Measurements from ENCODE around the gene PCID2.
"Not testable (repeated sequence)": the region's sequence is repeated elsewhere in the genome, so short reads cannot be mapped to it uniquely, and the experiment has no call there.

PCID2 gene

DNA sequence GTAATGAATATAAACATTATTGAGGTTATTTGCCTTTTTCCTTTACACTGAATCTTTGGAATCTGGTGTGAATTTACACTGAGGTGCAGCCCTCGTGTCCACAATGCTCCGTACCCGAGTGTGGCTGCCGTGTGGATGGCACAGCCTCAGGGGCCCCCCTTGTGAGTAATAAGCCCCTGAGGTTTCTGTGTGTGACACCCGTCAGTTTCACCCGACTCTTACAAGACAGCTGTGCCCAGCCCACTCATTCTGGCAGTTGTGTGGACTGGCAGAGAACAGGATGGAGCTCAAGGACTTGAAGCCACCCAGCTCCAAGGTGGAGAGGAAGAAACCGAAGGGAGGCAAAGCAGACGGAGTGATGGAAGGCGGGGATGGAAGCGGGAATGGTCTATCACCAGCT, 42.2 kb downstream of the PCID2 start:
- DNase-seq (ENCODE audit: low read depth) = no peak

DNA sequence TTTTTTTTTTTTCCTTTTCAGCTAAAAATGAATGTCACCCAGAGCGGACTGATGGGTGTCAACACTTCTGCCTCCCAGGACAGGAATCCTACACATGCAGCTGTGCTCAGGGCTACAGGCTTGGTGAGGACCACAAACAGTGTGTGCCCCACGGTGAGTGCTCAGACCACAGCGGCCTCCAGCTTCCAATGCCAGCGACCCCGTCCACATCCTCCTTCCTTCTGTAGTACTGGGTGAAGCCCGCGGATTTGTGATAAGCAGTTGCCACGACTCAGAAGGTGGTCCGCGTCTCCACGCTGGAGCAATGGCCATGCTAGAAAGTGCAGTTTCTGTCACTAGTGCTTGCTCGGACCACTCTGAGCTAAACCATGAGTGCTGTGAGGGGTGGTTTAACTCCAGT, 44.0 kb downstream of the PCID2 start:
- DNase-seq (ENCODE audit: low read depth) = no peak

DNA sequence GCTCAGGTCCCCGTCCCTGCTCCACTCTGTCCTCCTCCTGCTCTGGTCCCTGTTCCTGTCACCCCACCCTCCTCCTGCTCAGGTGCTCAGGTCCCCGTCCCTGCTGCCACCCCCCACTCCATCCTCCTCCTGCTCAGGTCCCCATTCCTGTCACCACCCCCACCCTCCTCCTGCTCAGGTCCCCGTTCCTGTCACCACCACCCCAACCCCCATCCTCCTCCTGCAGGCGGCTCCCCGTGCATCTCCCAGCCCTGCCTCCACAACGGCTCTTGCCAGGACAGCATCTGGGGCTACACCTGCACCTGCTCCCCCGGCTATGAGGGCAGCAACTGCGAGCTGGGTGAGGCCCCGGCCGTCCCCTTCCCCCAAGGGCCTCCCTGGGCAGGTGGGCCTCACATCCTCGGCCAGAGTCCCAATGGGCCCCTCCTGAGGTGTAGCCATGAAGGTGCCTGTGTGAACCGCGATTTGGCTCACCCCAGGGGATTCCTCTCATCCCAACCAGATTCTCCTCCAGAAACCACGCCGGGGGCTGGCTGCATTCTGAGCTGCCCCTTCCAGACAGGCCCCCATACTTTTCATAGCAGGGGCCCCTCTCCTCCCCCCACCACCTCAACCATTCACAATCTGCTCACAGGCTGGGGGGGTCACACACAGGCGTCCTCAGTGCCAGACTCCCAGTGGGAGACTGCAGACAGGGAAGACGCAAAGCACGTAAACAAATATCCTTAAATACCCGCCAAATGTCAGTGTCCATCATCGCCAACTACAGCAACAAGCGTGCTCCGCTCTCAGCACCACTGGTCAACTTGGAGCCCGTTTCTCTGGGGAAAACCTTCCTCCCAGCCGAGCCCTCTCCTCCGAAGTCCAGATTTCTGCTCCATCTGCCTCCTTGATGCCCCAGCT, 45.4 kb downstream of the PCID2 start:
- no peak for DNase-seq (ENCODE audit: low read depth)

DNA sequence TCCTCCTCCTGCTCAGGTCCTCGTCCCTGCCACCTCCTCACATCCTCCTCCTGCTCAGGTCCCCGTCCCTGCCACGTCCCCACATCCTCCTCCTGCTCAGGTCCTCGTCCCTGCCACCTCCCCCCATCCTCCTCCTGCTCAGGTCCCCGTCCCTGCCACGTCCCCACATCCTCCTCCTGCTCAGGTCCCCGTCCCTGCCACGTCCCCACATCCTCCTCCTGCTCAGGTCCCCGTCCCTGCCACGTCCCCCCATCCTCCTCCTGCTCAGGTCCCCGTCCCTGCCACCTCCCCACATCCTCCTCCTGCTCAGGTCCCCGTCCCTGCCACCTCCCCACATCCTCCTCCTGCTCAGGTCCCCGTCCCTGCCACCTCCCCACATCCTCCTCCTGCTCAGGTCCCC, 46.5 kb downstream of the PCID2 start:
- DNase-seq (ENCODE audit: low read depth) = not testable (repeated sequence)

DNA sequence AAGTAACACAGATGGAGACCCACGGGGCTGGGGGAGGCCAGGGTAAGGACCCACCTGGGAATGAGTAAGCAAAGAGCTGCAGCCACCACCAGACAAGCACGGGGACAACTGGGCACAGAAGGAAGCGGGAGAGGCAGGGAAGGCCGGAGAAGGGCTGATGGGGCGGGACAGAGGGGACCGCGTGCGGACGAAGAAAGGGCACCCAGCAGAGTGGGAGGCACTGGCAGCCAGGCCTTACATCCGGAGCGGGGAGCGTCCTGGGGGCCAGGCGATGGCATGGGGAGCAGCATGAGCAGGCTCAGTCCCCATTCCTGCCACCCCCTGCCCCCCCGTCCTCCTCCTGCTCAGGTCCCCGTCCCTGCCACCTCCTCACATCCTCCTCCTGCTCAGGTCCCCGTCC, 47.0 kb downstream of the PCID2 start:
- no peak for DNase-seq (ENCODE audit: low read depth)

DNA sequence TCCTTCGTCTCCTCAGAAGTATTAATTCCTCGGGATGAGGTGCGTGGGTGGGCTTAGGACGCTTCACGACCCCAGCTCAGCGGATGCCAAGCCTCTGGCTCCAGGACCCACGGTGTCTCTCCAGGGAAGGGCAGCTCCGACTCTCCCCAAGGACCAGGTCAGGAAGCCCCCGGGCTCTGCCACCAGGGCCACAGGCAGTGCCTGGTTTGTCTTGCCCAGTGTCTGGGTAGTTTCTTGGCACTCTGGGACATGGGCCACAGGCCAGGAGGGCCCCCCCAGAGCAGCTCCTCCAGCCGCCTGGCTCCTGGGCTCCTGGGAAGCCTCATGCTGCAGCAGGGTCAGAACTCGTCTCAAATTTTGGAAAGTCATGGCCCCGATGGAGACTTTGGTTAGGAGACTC, 47.5 kb downstream of the PCID2 start:
- no peak for DNase-seq (ENCODE audit: low read depth)

DNA sequence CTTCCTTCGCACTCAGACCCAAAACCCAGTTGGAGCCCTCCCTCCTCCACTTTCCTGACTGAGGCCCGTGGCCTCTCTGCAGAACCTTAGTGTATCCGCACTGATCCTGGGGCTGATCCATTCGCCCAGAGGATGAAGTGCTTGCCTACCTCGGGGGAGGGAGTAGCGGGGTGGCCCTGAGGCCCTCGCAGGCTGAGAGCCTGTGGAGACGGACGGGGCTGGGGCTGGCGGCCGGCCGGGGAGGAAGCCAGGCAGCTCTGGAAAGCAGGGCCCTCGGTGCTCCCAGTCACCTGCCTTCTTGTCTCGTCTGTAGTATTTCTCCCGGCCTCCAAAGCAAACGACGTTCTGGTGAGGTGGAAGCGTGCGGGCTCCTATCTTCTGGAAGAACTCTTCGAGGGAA, 48.8 kb downstream of the PCID2 start:
- DNase-seq (ENCODE audit: low read depth) = no peak

DNA sequence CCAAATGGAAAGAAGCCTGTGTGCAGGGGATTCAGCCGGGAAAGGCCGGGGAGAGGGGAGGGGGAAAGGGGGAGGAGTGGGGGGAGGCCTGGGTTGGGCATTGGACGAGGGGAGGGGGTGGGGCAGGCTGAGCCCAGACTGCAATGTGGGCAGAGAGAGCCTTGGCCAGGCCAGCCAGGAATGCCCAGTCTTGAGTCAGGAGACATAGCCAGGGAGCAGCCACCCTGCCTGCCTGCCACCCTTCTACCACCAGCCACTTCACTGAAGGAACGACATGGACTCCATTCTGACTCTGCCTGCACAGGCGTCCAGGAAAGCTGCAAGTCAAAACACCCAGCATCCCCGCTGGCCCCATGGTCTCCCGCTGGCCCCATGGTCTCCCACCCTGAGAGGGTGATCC, 49.5 kb downstream of the PCID2 start:
- DNase-seq (ENCODE audit: low read depth) = no peak

DNA sequence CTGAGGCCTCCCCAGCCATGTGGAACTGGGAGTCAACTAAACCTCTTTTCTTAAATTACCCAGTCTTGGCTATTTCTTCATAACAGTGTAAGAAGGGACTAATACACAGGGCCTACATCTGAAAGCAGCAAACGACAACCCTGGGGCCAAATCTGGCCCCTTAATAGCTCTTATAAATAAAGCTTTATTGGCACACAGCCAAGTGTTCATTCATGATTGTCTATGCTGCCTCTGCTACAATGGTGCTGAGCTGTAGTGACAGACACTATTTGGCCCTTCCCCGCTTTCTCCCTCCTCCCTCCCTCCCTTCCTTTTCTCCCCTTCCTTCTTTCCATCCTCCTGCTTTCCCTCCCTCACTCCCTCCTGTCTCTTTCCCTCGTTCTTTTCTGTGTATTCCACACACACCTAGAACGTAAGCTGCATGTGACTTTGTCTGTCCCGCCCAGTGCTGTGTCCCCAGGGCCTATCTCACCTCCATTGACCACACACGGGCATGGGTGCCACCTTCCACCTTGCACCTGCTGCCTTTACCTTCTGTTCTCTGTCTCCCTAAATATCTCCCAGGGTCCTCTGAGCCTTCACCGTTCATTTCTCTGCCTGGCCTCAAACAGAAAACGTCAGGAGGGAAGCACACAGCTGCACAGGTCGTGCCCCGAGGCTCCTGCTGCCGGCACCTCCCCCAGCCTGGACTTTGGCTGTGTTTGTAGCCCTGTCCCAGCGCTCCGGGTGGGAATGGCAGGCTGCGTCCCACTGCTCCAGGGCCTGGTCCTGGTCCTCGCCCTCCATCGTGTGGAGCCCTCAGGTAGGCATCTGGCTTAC, 50.3 kb downstream of the PCID2 start, which contains the start of gene PROZ:
PROZ (plus strand) TSS at position 720 of the 819 bp plus-strand sequence; CDS start at position 733, 13 bp downstream.
- no peak for DNase-seq (ENCODE audit: low read depth)

DNA sequence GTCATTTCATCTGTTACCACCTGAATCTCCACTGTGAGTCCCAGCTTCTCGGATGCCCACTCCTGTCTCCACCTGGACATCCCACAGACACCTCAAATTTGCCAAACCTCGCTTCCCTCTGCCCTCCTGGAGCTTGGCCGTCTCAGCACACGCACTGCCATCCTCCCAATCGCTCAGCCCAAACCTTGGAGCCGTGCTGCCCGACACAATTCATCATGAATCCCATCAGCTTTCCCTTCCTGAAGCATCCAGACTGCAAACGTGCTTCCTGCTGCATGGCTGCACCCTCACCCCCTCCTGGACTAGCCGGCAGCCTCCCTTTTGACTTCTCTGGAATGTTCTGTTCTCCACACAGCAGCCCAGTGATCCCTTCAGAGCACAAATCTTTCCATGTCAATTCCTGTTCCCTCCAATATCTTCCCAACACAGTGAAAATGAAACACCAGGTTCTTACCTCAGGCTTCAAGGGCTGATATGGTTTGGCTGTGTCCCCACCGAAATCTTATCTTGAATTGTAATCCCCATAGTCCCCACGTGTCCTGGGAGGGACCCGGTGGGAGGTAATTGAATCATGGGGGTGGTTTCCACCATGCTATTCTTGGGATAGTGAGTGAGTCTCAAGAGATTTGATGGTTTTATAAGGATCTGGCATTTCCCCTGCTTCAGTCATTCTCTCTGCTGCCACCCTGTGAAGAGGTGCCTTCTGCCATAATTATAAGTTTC, 51.1 kb downstream of the PCID2 start:
- DNase-seq (ENCODE audit: low read depth) = no peak

DNA sequence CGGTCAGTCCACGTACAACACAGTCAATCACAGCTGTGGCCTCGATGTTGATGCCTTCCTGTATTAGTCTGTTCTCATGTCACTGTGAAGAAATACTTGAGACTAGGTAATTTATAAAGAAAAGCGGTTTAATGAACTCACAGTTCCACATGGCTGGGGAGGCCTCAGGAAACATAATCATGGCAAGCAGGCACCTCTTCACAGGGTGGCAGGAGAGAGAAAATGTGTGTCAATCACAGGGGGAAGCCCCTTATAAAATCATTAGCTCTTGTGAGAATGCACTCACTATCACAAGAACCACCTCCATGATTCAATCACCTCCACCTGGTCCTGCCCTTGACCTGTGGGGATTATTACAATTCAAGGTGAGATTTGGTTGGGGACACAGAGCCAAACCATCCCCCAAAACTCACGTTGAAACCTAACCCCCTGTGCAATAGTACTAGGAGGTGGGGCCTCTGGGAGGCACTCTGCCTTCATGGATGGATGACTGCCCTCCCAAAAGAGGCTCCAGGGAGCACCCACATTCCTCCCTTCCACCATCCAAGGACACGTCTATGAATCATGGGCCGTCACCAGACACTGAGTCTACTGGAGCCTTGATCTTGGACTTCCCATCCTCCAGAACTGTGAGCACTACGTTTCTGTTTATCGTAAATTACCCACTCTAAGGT, 52.4 kb downstream of the PCID2 start:
- DNase-seq (ENCODE audit: low read depth) = no peak

DNA sequence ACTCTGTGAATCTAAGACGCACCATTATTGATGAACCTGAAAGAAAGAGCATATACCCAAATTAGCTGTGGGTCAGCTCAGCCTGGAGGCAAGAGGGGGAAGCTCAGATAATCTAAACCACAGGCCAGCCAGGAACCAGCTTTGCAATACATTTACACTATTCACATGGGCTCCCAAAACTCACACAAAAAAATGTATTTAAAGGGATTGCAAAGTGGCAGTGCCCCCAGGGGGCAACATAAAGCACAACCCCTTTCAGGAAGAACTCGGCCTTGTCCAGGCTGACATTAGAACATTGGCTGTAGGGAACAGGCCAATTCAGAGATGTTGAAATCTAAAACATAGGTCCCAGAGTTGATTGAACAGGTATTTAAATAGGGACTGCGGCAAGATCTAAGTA, 53.3 kb downstream of the PCID2 start:
- DNase-seq (ENCODE audit: low read depth) = no peak

DNA sequence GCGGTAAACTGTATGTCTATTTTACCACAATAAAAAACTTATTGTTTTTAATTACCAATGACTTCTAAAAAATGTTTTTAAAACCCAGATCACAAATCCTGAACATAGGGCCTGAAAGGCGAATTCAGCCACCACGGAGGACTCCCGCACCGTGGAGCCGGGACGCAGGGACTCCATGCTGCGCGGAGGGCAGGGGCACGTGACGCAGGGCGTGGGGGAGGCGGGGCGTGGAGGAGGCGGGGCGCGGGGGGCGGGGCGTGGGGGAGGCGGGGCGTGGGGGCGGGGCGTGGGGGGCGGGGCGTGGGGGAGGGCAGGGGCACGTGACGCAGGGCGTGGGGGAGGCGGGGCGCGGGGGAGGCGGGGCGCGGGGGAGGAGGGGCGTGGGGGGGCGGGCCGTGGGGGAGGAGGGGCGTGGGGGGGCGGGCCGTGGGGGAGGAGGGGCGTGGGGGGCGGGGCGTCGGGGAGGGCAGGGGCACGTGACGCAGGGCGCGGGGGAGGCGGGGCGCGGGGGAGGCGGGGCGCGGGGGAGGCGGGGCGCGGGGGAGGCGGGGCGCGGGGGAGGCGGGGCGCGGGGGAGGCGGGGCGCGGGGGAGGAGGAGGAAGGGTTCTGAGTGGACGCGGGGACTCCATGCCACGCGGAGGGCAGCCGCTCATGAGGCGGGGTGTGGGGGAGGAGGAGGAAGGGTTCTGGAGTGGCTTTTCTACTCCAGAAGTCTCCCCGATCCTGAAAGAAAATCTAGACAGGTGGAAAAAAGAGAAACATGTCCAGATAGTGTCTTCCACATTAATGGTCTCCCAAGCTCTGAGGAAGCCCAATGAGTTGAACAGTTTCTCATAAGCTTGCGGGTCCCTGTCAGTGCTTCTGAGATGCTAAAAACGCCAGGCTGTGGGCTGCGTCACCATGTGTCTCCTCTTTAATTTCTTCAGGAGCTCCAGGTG, 54.4 kb downstream of the PCID2 start:
- DNase-seq (ENCODE audit: low read depth) = no peak

DNA sequence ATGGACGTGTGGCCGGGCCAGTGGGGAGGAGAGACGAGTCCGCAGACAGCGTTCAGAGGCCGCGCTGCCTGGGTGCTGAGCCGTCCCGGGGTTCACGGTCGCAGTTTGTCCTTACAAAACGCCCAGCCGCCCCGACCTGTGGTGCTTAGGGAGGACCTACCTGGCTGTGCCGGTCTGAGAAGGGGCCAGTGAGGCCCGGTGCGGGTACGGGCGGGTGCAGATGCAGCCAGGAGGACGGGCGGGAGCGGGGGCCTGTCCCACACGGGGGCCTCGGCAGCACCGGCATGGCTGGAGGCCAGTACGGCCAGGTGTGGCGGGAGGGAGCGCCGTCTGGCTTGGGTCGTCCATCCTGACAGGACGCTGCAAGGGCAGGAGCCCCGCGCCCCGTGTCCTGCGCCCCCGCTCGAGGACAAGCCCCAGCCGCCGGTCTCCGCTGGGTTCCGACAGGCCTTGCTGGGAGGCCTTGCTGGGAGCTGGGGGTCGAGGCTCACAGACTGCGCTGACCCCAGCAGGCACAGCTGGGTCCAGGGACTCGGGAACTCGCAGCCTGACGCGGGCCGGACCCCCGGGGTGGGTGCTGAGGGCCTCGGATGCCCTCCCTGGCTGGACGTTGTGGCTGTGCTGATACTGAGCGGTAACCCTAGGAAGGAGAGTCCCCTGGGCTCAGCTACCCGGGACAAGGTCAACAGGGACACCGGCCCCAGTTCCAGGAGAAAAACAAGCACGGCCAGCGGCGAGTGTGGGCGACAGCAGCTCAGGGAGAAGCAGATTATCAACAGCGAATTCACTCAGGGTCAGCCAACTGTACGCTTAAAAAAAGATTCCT, 55.3 kb downstream of the PCID2 start:
- DNase-seq (ENCODE audit: low read depth) = no peak

DNA sequence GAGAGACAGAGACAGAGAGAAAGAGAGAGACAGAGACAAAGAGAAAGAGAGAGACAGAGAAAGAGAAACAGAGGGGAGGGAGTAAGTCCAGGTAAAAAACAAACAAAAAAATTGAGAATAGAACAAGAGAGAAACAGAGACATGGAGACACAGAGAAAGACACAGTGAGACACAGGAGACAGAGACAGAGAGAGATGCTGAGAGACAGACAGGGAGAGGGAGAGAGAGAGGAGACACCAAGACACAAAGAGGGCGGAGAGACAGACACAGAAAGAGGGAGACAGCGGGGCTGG, 55.8 kb downstream of the PCID2 start:
- no peak for DNase-seq (ENCODE audit: low read depth)

DNA sequence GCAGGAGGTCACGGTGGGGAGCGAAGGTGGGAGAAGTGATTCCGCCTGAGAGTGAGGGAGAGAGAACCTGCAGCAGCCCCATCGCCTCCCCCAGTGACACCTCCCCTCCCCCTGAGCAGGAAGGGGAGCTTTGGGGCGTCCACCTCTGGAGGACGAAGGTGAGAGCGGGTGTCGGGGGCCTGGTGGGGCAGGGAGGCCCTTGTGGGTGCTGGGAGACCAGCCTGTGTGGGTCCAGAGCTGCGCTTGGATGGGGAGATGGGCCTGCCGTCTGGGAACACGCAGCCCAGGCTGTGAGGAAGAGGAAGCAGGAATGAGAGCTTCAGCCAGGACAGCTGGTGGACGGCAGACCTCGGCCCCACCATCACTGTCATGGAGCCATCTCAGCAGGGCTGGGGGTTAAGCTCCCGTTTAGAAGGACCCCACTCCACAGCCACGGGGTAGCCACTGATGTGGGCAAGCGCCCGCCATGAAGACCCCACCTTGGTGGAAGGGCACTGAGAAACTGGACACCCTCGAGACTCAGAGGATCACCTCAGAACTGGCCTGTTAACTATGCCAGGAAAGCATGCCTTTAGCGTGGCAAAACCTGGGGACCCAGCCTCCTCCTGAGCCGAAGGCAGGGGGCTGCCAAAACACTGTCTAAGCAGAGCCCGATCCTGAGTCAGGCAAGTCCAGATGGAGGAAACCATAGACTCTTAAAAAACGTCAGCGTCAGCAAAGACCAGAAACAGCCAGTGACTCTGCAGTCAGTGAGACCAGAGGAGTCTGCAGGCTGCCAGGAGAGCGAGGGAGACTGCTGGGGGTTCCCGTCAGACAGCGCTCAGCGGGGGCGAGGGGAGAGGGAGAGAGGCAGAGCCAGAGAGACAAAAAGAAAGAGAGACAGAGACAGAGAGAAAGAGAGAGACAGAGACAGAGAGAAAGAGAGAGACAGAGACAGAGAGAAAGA, 56.5 kb downstream of the PCID2 start:
- no peak for DNase-seq (ENCODE audit: low read depth)

DNA sequence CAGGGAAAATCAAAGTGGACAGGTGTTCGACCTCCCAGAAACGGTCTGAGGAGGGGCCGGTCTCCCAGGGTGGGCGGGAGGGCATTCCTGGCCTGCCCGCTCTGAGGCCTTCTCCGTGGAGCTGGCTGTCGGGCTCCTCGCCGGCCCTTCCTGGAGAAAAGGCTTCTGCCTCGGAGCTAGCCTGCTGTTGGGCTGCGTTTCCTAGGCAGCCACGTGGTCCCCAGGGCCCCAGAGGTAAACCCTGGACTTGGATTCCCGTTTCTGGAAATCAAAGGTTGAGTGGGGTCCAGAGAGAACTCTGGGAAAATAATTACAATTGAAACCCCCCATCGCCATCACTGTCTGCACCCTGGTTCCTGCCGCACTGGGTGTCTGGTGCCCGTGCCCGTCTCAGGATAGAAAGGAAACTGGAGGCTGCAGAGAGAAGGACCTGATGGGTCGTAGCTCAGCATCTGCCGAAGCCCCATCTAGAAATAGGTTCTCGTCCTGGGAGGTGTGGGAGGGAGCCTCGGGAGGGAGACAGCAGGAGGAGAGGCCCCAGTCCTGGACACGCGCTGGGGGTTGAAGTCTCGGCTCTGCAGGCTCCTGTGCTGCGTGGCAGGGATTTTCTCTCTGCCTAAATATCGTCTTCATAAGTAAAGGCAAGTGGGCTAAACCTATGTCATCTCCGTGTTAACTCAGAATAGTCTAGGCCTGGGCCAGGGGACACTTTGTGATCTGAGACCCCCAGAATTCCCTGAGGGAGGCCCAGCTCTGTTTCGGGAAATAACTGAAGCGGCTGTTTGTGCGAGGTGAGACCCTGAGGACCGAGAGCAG, 57.7 kb downstream of the PCID2 start:
- no peak for DNase-seq (ENCODE audit: low read depth)

Data from HS-27A (cell line).